Lower lobe of right lung (tissue), 2 donors: ENCODE measurements around the gene SLC44A2. TPM values are rescaled to one million over a fixed set of nuclear protein-coding genes. Genes with fewer than 3 reads are reported as not detected.

ENCODE experiments used
- ATAC-seq, 2 donors: fragments of 200-7000 bp; cut with Tn5 transposase; one replicate each; pipeline ENCODE4 v1.9.1; 2020 to 2022; ENCODE audit warnings: mild to moderate bottlenecking in 2 of 2, moderate library complexity in 2 of 2
- DNase-seq: peaks from one replicate; pipeline ENCODE4 v3.0.0-alpha.2; 2020
- H3K27ac ChIP-seq: fragments of 200-600 bp; one replicate; pipeline ENCODE4 v1.8.0; 2022
- H3K27me3 ChIP-seq: fragments of 200-600 bp; one replicate; pipeline ENCODE4 v1.8.0; 2022; ENCODE audit warnings: low read depth
- H3K36me3 ChIP-seq: fragments of 200-600 bp; one replicate; pipeline ENCODE4 v1.8.0; 2022; ENCODE audit warnings: mild to moderate bottlenecking
- H3K4me1 ChIP-seq: fragments of 200-600 bp; one replicate; pipeline ENCODE4 v1.8.0; 2022
- H3K4me3 ChIP-seq: fragments of 200-600 bp; one replicate; pipeline ENCODE4 v1.8.0; 2022; ENCODE audit warnings: mild to moderate bottlenecking
- H3K9me3 ChIP-seq: fragments of 200-600 bp; one replicate; pipeline ENCODE4 v1.8.0; 2022
- CTCF ChIP-seq: fragments of 200-600 bp; IDR thresholded peaks from one replicate; pipeline ENCODE4 v1.8.0; 2022; ENCODE audit warnings: antibody characterized with exemption, mild to moderate bottlenecking
- intact Hi-C: fragments of 100-400 bp; cut with DNase I; formaldehyde crosslinking; loops from one replicate; pipeline ENCODE4 v1.11.0; 2022
- total RNA-seq: library from RNA; stranded (reverse); fragmentation: NEBNext Ultra II Directional; extraction: Animal tissue kit (Norgen Biotek cat#: 25700); gene quantifications from one replicate; pipeline ENCODE4 v1.2.1, GENCODE V29; 2021
- donor health status: DM: no; HTN: yes; CAD: no; lungs with severe emphysema.

The SLC44A2 gene
- total RNA-seq, 1 donor from 2014 or later: 256 TPM

- H3K9me3 ChIP-seq: no peaks in the 10 kb centered on the region
- no peaks in the 10 kb centered on the region for H3K27me3 ChIP-seq
- ATAC-seq: no peak
- TF ChIP-seq CTCF: no peak
- H3K4me1 ChIP-seq: no peaks in the 10 kb centered on the region
- intact Hi-C loops: no loop called here
- no peak for DNase-seq
- H3K36me3 ChIP-seq: peaks cover 93% of the 10 kb centered on the region
- no peak overlapping the region for H3K27ac ChIP-seq
- no peak overlapping the region for H3K4me3 ChIP-seq
These were observed 55.3 kb downstream of the SLC44A2 start for GRCh38 chr19:10680545-10681135.

GRCh38 chr19:10681658-10682057 lies 56.3 kb downstream of the SLC44A2 start:
- no peak overlapping the region for H3K4me3 ChIP-seq
- no peaks in the 10 kb centered on the region for H3K27me3 ChIP-seq
- H3K27ac ChIP-seq: no peak overlapping the region
- TF ChIP-seq CTCF: no peak
- intact Hi-C loops: no loop called here
- ATAC-seq (no peak), DNase-seq (no peak)
- peaks cover 100% of the 10 kb centered on the region for H3K36me3 ChIP-seq
- H3K4me1 ChIP-seq: no peaks in the 10 kb centered on the region
- no peaks in the 10 kb centered on the region for H3K9me3 ChIP-seq

GRCh38 chr19:10682397-10683063 lies 57.2 kb downstream of the SLC44A2 start:
- DNase-seq (no peak), ATAC-seq (no peak)
- Histone ChIP-seq H3K4me3 (no peak overlapping the region), H3K9me3 (no peaks in the 10 kb centered on the region), H3K27ac (no peak overlapping the region), H3K4me1 (no peaks in the 10 kb centered on the region), H3K27me3 (no peaks in the 10 kb centered on the region), H3K36me3 (peaks cover 100% of the 10 kb centered on the region)
- intact Hi-C loops: no loop called here
- no peak for TF ChIP-seq CTCF

GRCh38 chr19:10683064-10683426 lies 57.7 kb downstream of the SLC44A2 start:
- Histone ChIP-seq H3K4me1 (no peaks in the 10 kb centered on the region), H3K27ac (no peak overlapping the region), H3K4me3 (no peak overlapping the region), H3K9me3 (no peaks in the 10 kb centered on the region), H3K36me3 (peaks cover 100% of the 10 kb centered on the region), H3K27me3 (no peaks in the 10 kb centered on the region)
- TF ChIP-seq CTCF: no peak
- DNase-seq (no peak), ATAC-seq (no peak)
- intact Hi-C loops: no loop called here

- ATAC-seq: no peak
- Histone ChIP-seq H3K36me3 (peaks cover 100% of the 10 kb centered on the region), H3K9me3 (no peaks in the 10 kb centered on the region), H3K4me1 (no peaks in the 10 kb centered on the region), H3K4me3 (no peak overlapping the region), H3K27me3 (no peaks in the 10 kb centered on the region), H3K27ac (no peak overlapping the region)
- intact Hi-C loops: no loop called here
- DNase-seq: no peak
- no peak for TF ChIP-seq CTCF
These were observed 58.2 kb downstream of the SLC44A2 start for GRCh38 chr19:10683582-10683981.
